Measurements from ENCODE around the gene INPP5J.

INPP5J gene

GRCh38 chr22:31097941-31098631 lies 24.7 kb upstream of the INPP5J start:
- no peaks in the 10 kb centered on the region for H3K9me3 ChIP-seq
- TF ChIP-seq CTCF (IDR thresholded peaks at IDR 0.05): no peak
- H3K4me3 ChIP-seq: no peak overlapping the region
- intact Hi-C loops (cut with DNase I; ENCODE audit: low total_unique reads): no loop called here
- no peak for DNase-seq
- peaks cover 81 to 96% (median 85%) of the 10 kb centered on the region in 3 donors for H3K36me3 ChIP-seq
- H3K4me1 ChIP-seq: peaks cover 11 to 100% (median 88%) of the 10 kb centered on the region in 4 donors
- no peaks in the 10 kb centered on the region for H3K27me3 ChIP-seq
- H3K27ac ChIP-seq: peak overlapping the region; percentile 99 to 100

GRCh38 chr22:31098632-31099110 lies 24.1 kb upstream of the INPP5J start:
- peaks cover 11 to 100% (median 88%) of the 10 kb centered on the region in 4 donors for H3K4me1 ChIP-seq

GRCh38 chr22:31099386-31099785 lies 23.4 kb upstream of the INPP5J start:
- Histone ChIP-seq H3K36me3 (peaks cover 72 to 96% (median 85%) of the 10 kb centered on the region in 3 donors), H3K4me3 (no peak overlapping the region), H3K9me3 (no peaks in the 10 kb centered on the region), H3K4me1 (peaks cover 11 to 100% (median 88%) of the 10 kb centered on the region in 4 donors), H3K27ac (peak overlapping the region; percentile 99 to 100), H3K27me3 (no peaks in the 10 kb centered on the region)
- peak in 1 of 2 donors; percentile 78 for DNase-seq
- TF ChIP-seq CTCF (IDR thresholded peaks at IDR 0.05): no peak
- intact Hi-C loops (cut with DNase I; ENCODE audit: low total_unique reads): no loop called here

More at GRCh38 chr22:31098632-31099110, 24.1 kb upstream of the INPP5J start:
- H3K27me3 ChIP-seq: no peaks in the 10 kb centered on the region
- H3K9me3 ChIP-seq: no peaks in the 10 kb centered on the region
- H3K4me3 ChIP-seq: no peak overlapping the region
- peak in 1 of 2 donors; percentile 80 for DNase-seq
- intact Hi-C loops (cut with DNase I; ENCODE audit: low total_unique reads): no loop called here
- peak overlapping the region; percentile 99 to 100 for H3K27ac ChIP-seq
- TF ChIP-seq CTCF (IDR thresholded peaks at IDR 0.05): no peak
- peaks cover 76 to 96% (median 85%) of the 10 kb centered on the region in 3 donors for H3K36me3 ChIP-seq

GRCh38 chr22:31099841-31100761 lies 22.7 kb upstream of the INPP5J start:
- intact Hi-C loops (cut with DNase I; ENCODE audit: low total_unique reads): no loop called here
- H3K27me3 ChIP-seq: no peaks in the 10 kb centered on the region

More at GRCh38 chr22:31099841-31100761, 22.7 kb upstream of the INPP5J start:
- Histone ChIP-seq H3K4me3 (no peak overlapping the region), H3K4me1 (peaks cover 11 to 100% (median 90%) of the 10 kb centered on the region in 4 donors), H3K27ac (peak overlapping the region; percentile 99 to 100), H3K36me3 (peaks cover 72 to 96% (median 85%) of the 10 kb centered on the region in 3 donors), H3K9me3 (no peaks in the 10 kb centered on the region)
- no peak for TF ChIP-seq CTCF (IDR thresholded peaks at IDR 0.05)
- DNase-seq: no peak

Measured in tibial artery (tissue), 4 donors.